K562 (cell line): ENCODE results near the gene TXNRD1. TPM values are rescaled to one million over a fixed set of nuclear protein-coding genes. Genes with fewer than 3 reads are reported as not detected.
A peak's percentile ranks its signal among the peaks of the same experiment; 100 is the strongest.

Experiments
- ATAC-seq: fragments of 200-7000 bp; cut with Tn5 transposase; 3 replicates; pipeline ENCODE4 v1.9.1; 2020; ENCODE audit warnings: moderate library complexity
- BruUV-seq: library from RNA; stranded (reverse); fragments of 400-500 nt; replicated peaks from 2 replicates; lab custom pipeline; 2021; lab: Mats Ljungman, UMichigan
- CTCF ChIA-PET: fragments of 300-600 bp; formaldehyde crosslinking; extraction: SDS; loops from one replicate; lab custom pipeline; 2021; ENCODE audit warnings: low intra/inter-chr PET ratio; lab: Yijun Ruan, JAX
- POLR2A ChIA-PET: fragments of 300-600, 350-650 bp; sonication (Branson Sonifier 250); formaldehyde crosslinking; extraction: SDS; loops from one replicate; lab custom pipeline; 2021; ENCODE audit warnings: antibody characterized with exemption, inconsistent platforms; lab: Yijun Ruan, JAX
- DNase-seq, 4 experiments: peaks; one replicate each; pipeline versions ENCODE4 v3.0.0 to v3.0.0-alpha.2; 2011 to 2018; ENCODE audit warnings: low spot score in 3 of 4, mixed read lengths in 3 of 4; ENCODE audit errors: extremely low read depth in 1 of 4
- FAIRE-seq: peaks from 2 replicates; lab custom pipeline; 2011; peaks lifted over from hg19 to GRCh38; lab: Jason Lieb, UNC
- H2AFZ ChIP-seq: 2 replicates; pipeline ENCODE4 v1.6.0; 2011; ENCODE audit warnings: low read depth, low read length, control low read depth, inconsistent platforms
- H3K27ac ChIP-seq: fragments of 200-600 bp; 3 replicates; pipeline ENCODE4 v1.8.0; 2011; ENCODE audit warnings: low read depth, mild to moderate bottlenecking, control low read depth, inconsistent platforms, low read length, moderate library complexity, mixed read lengths; ENCODE audit errors: extremely low read depth
- H3K27me3 ChIP-seq, 2 experiments: fragments of 300-600 bp in 1 of 2; 2 replicates in 1 of 2; 3 replicates in 1 of 2; pipeline versions ENCODE4 v1.6.0 to v1.8.0; 2011; ENCODE audit warnings: inconsistent platforms in 2 of 2, low read length in 2 of 2, mild to moderate bottlenecking in 1 of 2, mixed read lengths in 1 of 2, moderate library complexity in 1 of 2; ENCODE audit not compliant: control insufficient read depth in 2 of 2, insufficient read depth in 2 of 2
- H3K36me3 ChIP-seq: fragments of 300-600 bp; 3 replicates; pipeline ENCODE4 v1.8.0; 2011; ENCODE audit warnings: mild to moderate bottlenecking, low read length, inconsistent platforms; ENCODE audit not compliant: control insufficient read depth, insufficient read depth
- H3K4me1 ChIP-seq, 2 experiments: fragments of 200-600 bp in 1 of 2; replicated peaks in 1 of 2; 2 replicates in 1 of 2; 3 replicates in 1 of 2; pipeline versions ENCODE4 v1.5.1 to v1.8.0; 2011; ENCODE audit warnings: inconsistent platforms in 2 of 2, low read length in 2 of 2, mild to moderate bottlenecking in 1 of 2, mixed read lengths in 1 of 2, moderate library complexity in 1 of 2; ENCODE audit not compliant: control insufficient read depth in 2 of 2, insufficient read depth in 2 of 2
- H3K4me2 ChIP-seq: 2 replicates; pipeline ENCODE4 v1.6.1; 2011; ENCODE audit warnings: low read length, control low read depth, inconsistent platforms, mixed read lengths; ENCODE audit not compliant: insufficient read depth
- H3K4me3 ChIP-seq: fragments of 200-600 bp; sonication (generic), shearing (Covaris generic); 2 replicates; pipeline ENCODE4 v1.5.1; 2016; ENCODE audit warnings: control low read depth, inconsistent platforms
- H3K79me2 ChIP-seq: fragments of 200-600 bp; 3 replicates; pipeline ENCODE4 v1.8.0; 2011; ENCODE audit warnings: low read length, inconsistent platforms; ENCODE audit not compliant: control insufficient read depth, insufficient read depth
- H3K9ac ChIP-seq, 2 experiments: 2 replicates each; pipeline versions ENCODE4 v1.6.0 to v1.6.1; 2011; ENCODE audit warnings: low read depth in 2 of 2, low read length in 2 of 2, control low read depth in 1 of 2, inconsistent platforms in 1 of 2, mild to moderate bottlenecking in 1 of 2, mixed read lengths in 1 of 2; ENCODE audit not compliant: insufficient read depth in 1 of 2
- H3K9me1 ChIP-seq: one replicate; pipeline ENCODE4 v1.6.0; 2011; ENCODE audit warnings: inconsistent platforms, mild to moderate bottlenecking, low read length, moderate library complexity; ENCODE audit not compliant: control insufficient read depth, insufficient read depth
- H3K9me3 ChIP-seq: replicated peaks from 2 replicates; pipeline ENCODE4 v1.5.1; 2011; ENCODE audit warnings: low read depth, low read length, inconsistent platforms; ENCODE audit not compliant: control insufficient read depth, insufficient read depth
- H4K20me1 ChIP-seq: replicated peaks from 2 replicates; pipeline ENCODE4 v1.6.1; 2011; ENCODE audit warnings: low read length, inconsistent platforms, mixed read lengths; ENCODE audit not compliant: control insufficient read depth, insufficient read depth
- POLR2G ChIP-seq: fragments of 200-400 bp; formaldehyde crosslinking; IDR thresholded peaks from 2 replicates; pipeline ENCODE4 v1.6.1; 2017; ENCODE audit warnings: low read depth, mild to moderate bottlenecking, antibody characterized with exemption, low read length, moderate library complexity
- TCF3 ChIP-seq: sonication (generic); formaldehyde crosslinking; IDR thresholded peaks from 2 replicates; pipeline ENCODE4 v1.4.0; 2020; ENCODE audit warnings: mild to moderate bottlenecking, missing genetic modification reagents
- WGBS: fragments of 100-300 bp; shearing (Covaris generic); methylation state at CpG from one replicate; pipeline ENCODE4 v1.1.6; 2016; ENCODE audit warnings: low coverage, mixed read lengths; ENCODE audit not compliant: insufficient coverage; ENCODE audit errors: missing lambda C conversion rate; 5-methylcytosine and 5-hydroxymethylcytosine counted together
- in situ Hi-C: fragments of 300-500 bp; cut with MboI; formaldehyde crosslinking; loops from 4 replicates; pipeline ENCODE4 v1.15.0; 2018; ENCODE audit warnings: inconsistent platforms, mixed read lengths
- intact Hi-C: fragments of 100-400 bp; cut with micrococcal nuclease; formaldehyde crosslinking; loops from 2 replicates; pipeline ENCODE4 v1.14.2; 2022
- polyA plus RNA-seq, 8 experiments: library from polyadenylated mRNA; depleted of rRNA in 4 of 8; stranded (reverse) in 5 of 8; unstranded in 3 of 8; fragments of >200 nt; fragmentation: Nextera tagmentation in 2 of 8; fragmentation: Illumina TruSeq in 1 of 8; extraction: Ambion mirVana in 2 of 8; extraction: Trizol in 1 of 8; gene quantifications; 2 replicates each; pipeline versions ENCODE4 v1.2.1 to v1.2.3, GENCODE V29; 2011 to 2014; ENCODE audit warnings: inconsistent platforms in 1 of 8, missing spikeins in 1 of 8
- total RNA-seq, 7 experiments: library from RNA; depleted of rRNA in 6 of 7; stranded (reverse); fragments of >200 nt in 6 of 7; fragmentation: Illumina TruSeq in 2 of 7; extraction: Trizol in 2 of 7; gene quantifications; 2 replicates each; pipeline versions ENCODE4 v1.2.1 to v1.2.3, GENCODE V29; 2011 to 2021; ENCODE audit warnings: low replicate concordance in 1 of 7

Gene TXNRD1
- total and polyA plus RNA-seq, 9 of the 15 experiments (the other 6 are each of a cell fraction or from before 2014, with no cell fraction given) = 107 to 189 (median 146) TPM

- Histone ChIP-seq H4K20me1 (no peaks in the 10 kb centered on the region), H3K36me3 (peaks cover 20% of the 10 kb centered on the region; the same call in 1 of the 3 replicates), H3K4me2 (no peak overlapping the region), H3K27me3 (no peaks in the 10 kb centered on the region; a peak in 1 of 5 replicates), H3K79me2 (no peaks in the 10 kb centered on the region), H3K4me3 (no peak overlapping the region), H3K4me1 (no peaks in the 10 kb centered on the region; a peak in 1 of 5 replicates), H3K27ac (no peak overlapping the region), H2AFZ (no peak overlapping the region), H3K9ac (no peak overlapping the region), H3K9me3 (no peaks in the 10 kb centered on the region), H3K9me1 (no peaks in the 10 kb centered on the region)
- TF ChIP-seq TCF3 (CRISPR knock-in tag) = no peak
- peak; percentile 45; the same call in 1 of the 2 replicates for TF ChIP-seq POLR2G
- intact Hi-C loops (loop anchor here (5.0 to 10.0 kb wide), 2 partner anchors 302 to 474 kb away; partner anchors contain the start of gene GLT8D2), in situ Hi-C loops (loop anchor here (10.0 to 25.0 kb wide), 2 partner anchors 462 to 1031 kb away; no protein-coding TSS in a partner anchor)
- DNase-seq (no peak), ATAC-seq (no peak), FAIRE-seq (no peak)
- no TSS peak for BruUV-seq
- ChIA-PET POLR2A (interaction anchor here (0.6 kb wide), 2 partner anchors 429 to 961 kb away, joined by 3 read pairs; no protein-coding TSS in a partner anchor), CTCF (interaction anchor here (0.8 kb wide), 1 partner anchor 156 kb away, joined by 6 read pairs; no protein-coding TSS in a partner anchor)
- WGBS = 57% methylated on average over 13 of the region's 17 CpGs
Observed at GRCh38 chr12:104356231-104357115, 140.9 kb downstream of the TXNRD1 start.
